Tibial nerve (tissue), 4 donors: Measurements from ENCODE around the gene PTGER1.

Source experiments
- EP300 ChIP-seq, 2 donors: sonication (generic); formaldehyde crosslinking; IDR thresholded peaks; one replicate each; pipeline ENCODE4 v1.6.1; 2017; ENCODE audit warnings: antibody characterized with exemption in 2 of 2, mild to moderate bottlenecking in 1 of 2
- POLR2A ChIP-seq, 2 donors: fragments of 450-650 bp; IDR thresholded peaks; one replicate each; pipeline ENCODE4 v1.6.1; 2017; ENCODE audit warnings: antibody characterized with exemption in 2 of 2, mild to moderate bottlenecking in 2 of 2, moderate library complexity in 2 of 2
- TF ChIP-seq, protein P1 (sequence below), 5 experiments: fragments of 200-600 bp in 3 of 5; fragments of 450-650 bp in 2 of 5; sonication (generic) in 3 of 5; IDR thresholded peaks; one replicate each; pipeline ENCODE4 v1.5.1; 2016 to 2019; ENCODE audit warnings: antibody characterized with exemption in 5 of 5, mild to moderate bottlenecking in 3 of 5, moderate library complexity in 2 of 5

DNA sequence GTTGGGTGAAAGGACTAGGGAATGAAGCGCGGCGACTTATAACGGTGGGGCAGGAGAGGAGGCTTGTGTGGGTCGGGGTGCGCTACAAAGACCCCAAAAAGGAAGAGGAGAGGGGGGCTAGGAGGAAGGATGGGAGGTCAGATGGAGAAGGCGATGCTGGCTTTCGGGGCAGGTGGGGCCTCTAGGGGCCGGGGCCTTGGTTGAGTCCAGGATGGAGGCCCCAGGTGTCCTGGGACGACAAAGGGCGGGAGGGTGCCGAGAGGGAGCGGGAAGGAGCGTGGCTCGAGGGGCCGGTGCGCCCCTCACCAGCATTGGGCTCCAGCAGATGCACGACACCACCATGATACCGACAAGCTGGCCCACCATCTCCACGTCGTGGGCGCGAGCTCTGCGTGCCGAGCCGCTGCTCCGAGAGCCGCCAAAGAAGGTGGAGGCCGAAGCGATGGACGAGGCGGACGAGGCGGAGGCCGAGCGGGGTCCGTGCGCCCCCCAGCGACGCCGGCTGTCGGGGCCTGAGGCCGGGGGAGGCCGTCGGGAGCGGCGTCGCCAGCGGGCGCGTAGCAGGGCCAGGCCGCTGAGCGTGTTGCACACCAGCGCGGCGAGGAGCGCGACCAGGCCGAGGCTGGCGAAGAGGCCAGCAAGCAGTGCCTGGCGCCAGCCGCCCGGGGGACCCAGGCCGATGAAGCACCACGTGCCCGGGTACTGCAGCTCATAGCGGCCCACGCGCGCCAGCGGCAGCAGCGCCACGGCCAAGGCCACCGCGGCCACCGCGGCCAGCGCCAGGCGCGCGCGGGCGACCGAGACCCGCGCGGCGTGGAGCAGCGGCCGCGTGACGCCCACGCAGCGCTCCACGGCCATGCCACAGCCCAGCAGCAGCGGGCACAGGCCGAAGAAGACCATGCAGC, 1.8 kb downstream of the PTGER1 start:
- TF ChIP-seq, protein P1, sequence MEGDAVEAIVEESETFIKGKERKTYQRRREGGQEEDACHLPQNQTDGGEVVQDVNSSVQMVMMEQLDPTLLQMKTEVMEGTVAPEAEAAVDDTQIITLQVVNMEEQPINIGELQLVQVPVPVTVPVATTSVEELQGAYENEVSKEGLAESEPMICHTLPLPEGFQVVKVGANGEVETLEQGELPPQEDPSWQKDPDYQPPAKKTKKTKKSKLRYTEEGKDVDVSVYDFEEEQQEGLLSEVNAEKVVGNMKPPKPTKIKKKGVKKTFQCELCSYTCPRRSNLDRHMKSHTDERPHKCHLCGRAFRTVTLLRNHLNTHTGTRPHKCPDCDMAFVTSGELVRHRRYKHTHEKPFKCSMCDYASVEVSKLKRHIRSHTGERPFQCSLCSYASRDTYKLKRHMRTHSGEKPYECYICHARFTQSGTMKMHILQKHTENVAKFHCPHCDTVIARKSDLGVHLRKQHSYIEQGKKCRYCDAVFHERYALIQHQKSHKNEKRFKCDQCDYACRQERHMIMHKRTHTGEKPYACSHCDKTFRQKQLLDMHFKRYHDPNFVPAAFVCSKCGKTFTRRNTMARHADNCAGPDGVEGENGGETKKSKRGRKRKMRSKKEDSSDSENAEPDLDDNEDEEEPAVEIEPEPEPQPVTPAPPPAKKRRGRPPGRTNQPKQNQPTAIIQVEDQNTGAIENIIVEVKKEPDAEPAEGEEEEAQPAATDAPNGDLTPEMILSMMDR (IDR thresholded peaks at IDR 0.05): no peak
- TF ChIP-seq POLR2A (IDR thresholded peaks at IDR 0.05) (no peak), EP300 (IDR thresholded peaks at IDR 0.05) (no peak)
